T-helper 9 cell (primary cell): ENCODE data around the gene FCF1.

Experiments used
- DNase-seq: peaks from one replicate; pipeline ENCODE4 v3.0.0-alpha.2; 2020
- total RNA-seq, 2 donors: gene quantifications; one replicate each; lab custom pipeline; 2026; lab: John Stamatoyannopoulos, UW

The FCF1 gene
- total RNA-seq = 20.0 to 48.5 reads per million in 2 donors

GRCh38 chr14:74712499-74713394, at the start of gene FCF1, which contains the start of gene AREL1:
TSS of gene FCF1 (plus strand) at chr14:74713144. CDS start at chr14:74713198, 54 bp downstream.
TSS of gene AREL1 (minus strand) at chr14:74713080. CDS start at chr14:74685615, 27,465 bp downstream.
- peak; percentile 68 for DNase-seq

DNA sequence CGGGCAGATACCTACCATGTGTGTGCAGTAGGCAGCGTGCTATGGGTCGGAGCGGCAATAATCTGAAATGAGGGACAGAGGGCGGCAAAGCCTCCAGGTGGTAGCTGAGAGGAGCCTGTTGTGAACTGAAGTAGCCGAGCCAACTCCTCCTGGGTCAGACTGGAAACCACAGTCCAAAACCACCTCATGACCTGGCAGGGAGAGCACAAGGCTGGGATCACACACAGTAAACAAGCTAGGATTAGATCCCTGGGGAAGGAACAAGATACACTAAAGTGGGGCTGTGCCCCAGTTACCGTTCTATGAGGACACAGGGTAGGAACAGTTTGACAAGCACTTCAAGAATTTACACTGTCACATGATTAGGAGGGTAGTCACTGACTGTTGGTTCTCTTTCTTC, 49.1 kb upstream of the FCF1 start:
- DNase-seq = no peak

GRCh38 chr14:74664717-74665116, 48.2 kb upstream of the FCF1 start:
- DNase-seq = no peak

- DNase-seq = no peak
Measured at GRCh38 chr14:74667758-74668157, 45.2 kb upstream of the FCF1 start.

DNA sequence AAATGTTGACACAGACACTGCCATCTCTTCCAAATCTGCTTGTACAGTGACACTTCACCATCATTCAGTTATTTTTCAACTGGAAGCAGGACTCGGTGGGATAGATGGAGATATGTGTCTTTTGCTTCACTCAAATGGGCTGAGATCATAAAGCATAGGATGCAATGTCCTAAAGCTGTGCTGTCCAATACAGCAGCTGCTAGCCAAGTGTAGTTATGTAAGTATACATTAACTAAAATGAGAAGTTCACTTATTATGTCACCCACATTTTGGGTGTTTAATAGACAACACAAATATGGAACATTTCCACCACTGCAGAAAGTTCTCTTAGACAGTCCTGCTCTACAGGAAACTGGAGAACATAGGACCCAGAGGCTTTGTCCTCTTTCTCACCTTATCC, 43.7 kb upstream of the FCF1 start:
- DNase-seq = no peak

DNA sequence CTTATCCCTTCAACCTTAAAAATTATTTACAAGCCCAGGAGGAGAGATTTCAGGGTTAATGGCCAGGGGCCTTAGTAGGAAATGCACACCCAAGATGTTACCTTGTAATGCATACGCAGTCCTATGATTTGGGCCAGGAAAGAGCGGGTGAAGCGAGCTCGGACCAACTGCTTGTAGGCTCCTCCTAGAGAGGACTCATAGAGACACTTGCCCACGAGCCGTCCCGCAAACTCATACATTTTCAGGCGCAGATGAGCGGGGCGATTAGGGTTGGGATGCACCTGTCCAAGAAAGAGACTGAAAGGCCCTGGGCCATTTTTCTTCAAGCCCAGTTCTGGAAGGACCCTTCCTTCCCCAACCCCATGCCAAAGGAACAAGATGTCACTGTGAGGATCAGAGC, 43.1 kb upstream of the FCF1 start:
- DNase-seq = no peak

DNA sequence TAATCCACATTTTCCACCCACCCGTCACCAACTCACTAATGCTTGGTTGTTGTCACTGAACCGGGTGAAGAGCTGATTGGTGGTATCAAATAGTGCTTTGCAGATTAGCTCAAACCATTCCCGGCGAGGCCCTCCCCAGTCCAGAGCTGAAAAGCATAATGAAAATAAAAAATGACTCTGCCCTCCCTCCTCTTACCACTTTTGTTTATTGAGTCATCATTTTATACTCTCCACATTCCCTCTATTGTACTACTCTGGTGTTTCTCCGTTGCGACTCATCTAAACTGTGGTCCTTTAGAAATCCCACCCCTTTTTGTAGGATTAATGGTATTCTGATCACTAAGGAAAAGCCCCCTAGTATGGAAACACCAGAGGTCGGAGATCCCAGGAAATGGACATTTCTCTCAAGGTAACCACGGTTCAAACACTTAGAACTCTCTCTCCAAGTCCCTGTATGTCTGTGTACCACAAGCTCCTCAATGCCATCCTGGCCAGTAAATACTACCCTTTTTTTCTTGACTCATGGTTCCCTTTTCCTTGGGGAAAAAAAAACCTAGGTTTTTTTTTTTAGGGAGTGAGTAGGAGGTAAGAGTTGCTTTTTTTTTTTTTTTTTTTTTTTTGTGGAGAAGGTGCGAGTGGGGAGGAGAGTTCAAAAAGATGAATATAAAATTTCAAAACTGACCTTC, 42.1 kb upstream of the FCF1 start:
- no peak for DNase-seq

DNA sequence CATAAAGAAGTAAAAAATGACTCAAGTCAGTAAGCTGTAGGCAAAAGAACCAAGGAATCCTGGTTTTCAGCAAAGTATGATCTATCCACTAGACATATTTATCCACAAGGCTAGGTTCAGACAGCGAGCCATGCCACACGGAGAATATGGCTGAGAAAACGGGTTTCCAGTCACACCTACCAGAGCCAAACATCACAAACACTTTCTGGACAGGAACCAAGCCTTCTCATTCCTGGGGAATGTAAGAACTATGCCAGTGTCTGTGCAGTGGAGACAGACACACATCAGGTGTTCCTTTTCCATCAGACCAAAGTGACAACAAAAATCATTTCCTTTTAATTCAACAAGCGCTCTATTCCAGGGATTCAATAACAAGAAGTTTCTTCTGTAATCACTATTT, 41.2 kb upstream of the FCF1 start:
- no peak for DNase-seq

DNA sequence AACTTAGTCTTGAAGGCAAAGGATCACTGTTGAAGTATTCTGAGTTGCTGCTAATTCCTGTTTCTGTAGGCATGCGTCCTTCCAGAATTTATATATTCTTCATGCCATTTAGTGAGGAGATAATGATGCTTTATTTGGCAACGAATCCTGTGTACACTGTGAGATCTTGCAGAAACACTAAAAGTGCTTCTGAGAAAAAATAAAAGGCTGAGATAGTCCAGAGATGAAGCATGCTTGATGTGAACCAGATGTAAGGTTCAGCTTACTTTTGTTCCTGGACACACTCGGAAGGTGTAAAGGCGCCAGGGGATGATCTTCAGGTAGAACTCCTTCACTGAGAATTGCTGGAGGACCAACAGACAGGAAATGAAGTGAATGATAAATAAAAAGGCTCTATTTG, 39.2 kb upstream of the FCF1 start:
- no peak for DNase-seq

GRCh38 chr14:74675219-74675618, 37.7 kb upstream of the FCF1 start:
- no peak for DNase-seq

- DNase-seq = no peak
Measured at GRCh38 chr14:74682169-74682952, 30.6 kb upstream of the FCF1 start.

DNA sequence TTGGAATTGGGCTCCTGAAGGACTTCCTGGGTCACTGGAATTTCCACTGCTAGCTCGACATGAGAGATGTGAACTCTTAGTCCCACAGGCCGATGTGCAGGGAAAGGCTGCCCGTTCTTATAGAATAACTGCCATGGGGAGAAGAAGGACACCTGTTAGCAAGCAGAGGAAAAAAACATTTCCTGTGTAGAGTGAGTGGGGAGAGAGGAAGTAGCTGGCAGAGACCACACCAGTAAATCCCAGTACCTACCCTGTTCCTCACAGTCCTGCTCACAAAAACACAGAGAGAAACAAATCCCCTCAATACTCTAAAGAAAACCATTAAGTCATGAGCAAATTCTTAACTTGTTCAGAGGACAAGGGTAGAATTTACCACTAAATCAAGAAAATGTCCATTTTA, 29.5 kb upstream of the FCF1 start:
- no peak for DNase-seq

DNA sequence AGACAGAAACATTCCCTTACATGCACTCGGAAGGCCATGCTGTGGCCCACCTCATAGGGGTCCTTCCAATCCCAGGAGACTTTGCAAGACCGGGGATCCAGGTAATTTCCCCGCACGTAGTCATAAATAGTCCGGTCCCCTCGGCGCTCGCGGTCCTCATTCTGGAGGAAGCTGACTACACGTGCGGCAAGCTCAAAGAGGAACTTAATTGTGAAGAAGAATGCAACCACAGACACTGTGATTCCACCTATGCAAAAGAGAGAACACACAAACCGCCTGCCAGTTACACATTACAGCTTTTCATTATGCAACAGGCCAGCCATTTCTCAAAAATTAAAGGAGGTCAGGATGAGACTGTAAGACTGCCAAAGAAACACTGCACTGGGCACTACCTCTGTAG, 28.5 kb upstream of the FCF1 start:
- no peak for DNase-seq

GRCh38 chr14:74685056-74685455, 27.9 kb upstream of the FCF1 start:
- no peak for DNase-seq

GRCh38 chr14:74685921-74686678, 26.8 kb upstream of the FCF1 start:
- no peak for DNase-seq

DNA sequence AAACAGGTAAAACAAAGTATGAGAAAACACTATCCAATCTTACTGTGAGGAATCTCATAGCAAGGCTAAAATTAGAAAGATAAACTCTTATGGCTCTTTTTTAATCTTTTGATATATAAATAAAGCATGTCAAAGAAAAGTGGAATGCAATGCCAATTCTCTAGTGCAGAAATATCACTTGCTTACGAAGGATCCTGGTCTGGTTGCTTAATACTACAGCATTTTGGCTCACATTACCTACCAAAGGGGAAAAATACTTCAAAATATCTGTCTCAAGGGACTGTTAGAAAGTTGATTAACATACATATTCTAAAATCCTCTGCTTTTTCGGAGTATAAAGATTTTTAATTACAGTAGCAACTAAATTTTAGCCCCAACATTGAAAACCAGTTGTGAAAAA, 21.5 kb upstream of the FCF1 start:
- DNase-seq = no peak

- DNase-seq = no peak
Measured at GRCh38 chr14:74693191-74693590, 19.8 kb upstream of the FCF1 start.

DNA sequence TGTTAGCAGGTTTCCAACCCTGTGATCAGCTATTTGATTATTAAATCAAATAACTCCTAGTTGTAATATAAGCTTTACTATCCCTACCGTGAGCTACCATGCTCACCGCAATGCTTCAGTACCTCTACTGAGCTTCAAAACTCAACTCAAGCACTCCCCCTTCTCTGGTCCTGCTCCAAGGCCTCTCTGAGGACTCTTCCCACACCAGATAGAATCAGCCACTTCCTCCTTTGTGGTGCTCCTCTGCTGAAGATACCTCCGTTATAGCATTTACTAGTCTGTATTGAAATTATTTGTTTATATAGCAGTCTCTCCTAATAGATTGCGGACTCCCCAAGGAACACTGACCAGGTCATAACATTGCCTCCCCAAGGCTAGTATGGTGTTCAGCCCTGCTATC, 17.5 kb upstream of the FCF1 start:
- DNase-seq = no peak

GRCh38 chr14:74697011-74697410, 15.9 kb upstream of the FCF1 start:
- DNase-seq = no peak

DNA sequence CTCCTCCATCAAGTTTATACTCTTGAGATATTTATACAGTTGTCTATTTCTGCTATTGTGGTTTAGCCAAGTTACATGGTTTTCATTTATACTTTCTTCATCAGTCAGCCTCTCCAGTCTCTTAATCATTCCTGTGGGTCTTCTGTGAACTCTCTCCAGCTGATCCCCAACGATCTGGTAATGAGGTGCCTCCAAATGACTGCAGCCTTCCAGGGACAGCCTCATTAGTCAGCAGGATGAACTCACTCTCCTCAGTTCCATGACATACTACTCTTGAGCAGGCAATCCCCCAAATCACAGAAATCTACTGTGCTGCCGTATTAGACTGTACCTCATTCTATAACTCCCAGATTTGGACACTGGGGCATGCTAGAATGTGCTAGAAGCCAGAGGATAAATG, 15.4 kb upstream of the FCF1 start:
- DNase-seq = no peak

DNA sequence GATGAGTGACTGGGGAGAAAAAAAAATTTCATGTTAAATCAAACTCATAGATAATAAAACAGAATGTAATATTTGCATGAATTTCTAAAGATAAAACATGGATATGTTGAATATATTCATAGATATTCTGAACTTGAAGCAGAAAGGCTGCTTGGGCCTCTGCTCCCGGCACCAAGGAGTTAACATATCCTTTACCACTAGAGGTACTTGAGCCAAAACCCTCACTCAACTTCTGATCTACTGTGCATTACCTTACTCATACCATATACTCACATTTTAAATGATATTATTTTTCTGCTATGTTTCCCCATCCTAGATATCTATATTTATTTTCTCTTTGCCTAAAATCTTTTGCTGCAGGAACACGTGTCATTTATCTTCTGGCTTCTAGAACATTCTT, 15.0 kb upstream of the FCF1 start:
- DNase-seq = no peak

DNA sequence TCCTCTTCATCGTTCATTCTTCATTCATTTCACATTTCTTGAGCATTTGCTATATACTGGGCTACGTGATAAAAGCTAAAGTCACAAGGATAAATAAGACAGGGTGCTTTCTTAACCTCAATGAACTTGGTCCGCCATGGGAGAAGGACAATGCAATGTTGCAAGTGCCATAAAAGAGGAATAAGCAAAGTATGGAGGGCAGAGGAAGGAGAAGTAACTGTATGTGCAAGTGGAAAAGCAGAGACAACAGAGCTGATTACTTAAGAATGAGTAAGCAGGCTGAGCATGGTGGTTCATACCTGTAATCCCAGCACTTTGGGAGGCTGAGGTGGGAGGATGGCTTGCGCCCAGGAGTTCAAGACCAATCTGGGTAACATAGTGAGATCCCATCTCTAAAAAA, 14.5 kb upstream of the FCF1 start:
- DNase-seq = no peak

- DNase-seq = no peak
Measured at GRCh38 chr14:74702293-74702692, 10.7 kb upstream of the FCF1 start.
